ENCODE data around the gene CD47. TPM values are rescaled to one million over a fixed set of nuclear protein-coding genes. Genes with fewer than 3 reads are reported as not detected.

CD47 gene
- total RNA-seq, 1 donor from 2014 or later: 54.5 TPM

DNA sequence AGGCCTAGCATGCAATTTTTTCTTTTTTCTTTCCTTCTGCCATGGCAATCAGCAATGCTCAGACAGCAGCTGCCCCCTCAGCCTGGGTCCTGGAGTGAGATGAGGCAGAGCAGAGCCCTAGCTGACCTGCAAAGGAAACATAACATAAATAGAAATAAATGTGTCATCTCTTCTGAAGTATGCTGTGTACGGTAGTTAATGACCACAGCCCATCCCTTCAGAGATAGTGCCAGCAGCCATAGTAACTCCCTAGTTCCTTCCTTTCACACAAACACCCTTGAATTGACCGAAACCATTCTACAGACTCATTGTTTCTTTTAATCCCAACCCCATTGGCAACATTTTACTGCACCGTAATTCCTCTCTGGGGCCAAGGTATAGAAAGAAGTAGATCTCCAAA, 8.4 kb upstream of the CD47 start:
- no peak for DNase-seq (ENCODE audit: low read depth)
- H3K27me3 ChIP-seq (ENCODE audit: control insufficient read depth, insufficient read depth, low read length): no peaks in the 10 kb centered on the region
- TF ChIP-seq, protein P1, sequence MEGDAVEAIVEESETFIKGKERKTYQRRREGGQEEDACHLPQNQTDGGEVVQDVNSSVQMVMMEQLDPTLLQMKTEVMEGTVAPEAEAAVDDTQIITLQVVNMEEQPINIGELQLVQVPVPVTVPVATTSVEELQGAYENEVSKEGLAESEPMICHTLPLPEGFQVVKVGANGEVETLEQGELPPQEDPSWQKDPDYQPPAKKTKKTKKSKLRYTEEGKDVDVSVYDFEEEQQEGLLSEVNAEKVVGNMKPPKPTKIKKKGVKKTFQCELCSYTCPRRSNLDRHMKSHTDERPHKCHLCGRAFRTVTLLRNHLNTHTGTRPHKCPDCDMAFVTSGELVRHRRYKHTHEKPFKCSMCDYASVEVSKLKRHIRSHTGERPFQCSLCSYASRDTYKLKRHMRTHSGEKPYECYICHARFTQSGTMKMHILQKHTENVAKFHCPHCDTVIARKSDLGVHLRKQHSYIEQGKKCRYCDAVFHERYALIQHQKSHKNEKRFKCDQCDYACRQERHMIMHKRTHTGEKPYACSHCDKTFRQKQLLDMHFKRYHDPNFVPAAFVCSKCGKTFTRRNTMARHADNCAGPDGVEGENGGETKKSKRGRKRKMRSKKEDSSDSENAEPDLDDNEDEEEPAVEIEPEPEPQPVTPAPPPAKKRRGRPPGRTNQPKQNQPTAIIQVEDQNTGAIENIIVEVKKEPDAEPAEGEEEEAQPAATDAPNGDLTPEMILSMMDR (IDR thresholded peaks at IDR 0.05; ENCODE audit: insufficient read depth, low read length, poor library complexity, severe bottlenecking): no peak
- H3K4me3 ChIP-seq (ENCODE audit: low read depth, low read length): no peak overlapping the region
- H3K36me3 ChIP-seq (ENCODE audit: control insufficient read depth, insufficient read depth, low read length): no peaks in the 10 kb centered on the region

DNA sequence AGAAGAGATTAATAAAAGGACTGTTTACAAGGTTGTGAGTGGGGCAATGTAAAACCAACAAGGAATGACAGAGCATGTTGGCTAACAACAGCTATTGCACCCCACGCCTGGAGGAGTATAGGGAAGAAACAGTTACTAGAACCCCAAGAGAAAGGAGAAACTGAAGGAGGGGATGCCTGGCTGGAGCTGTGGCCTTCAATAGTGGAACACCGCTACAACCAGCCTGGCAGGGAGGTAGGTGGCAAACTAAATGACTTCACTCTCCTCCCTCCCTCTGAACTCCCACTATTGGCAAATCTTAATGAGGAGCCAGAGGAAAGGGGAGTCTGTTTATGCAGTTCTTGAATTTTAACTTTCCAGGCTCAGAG, 7.2 kb upstream of the CD47 start:
- TF ChIP-seq, protein P1 (IDR thresholded peaks at IDR 0.05; ENCODE audit: insufficient read depth, low read length, poor library complexity, severe bottlenecking): no peak
- no peaks in the 10 kb centered on the region for H3K36me3 ChIP-seq (ENCODE audit: control insufficient read depth, insufficient read depth, low read length)
- no peaks in the 10 kb centered on the region for H3K27me3 ChIP-seq (ENCODE audit: control insufficient read depth, insufficient read depth, low read length)
- no peak for DNase-seq (ENCODE audit: low read depth)
- no peak overlapping the region for H3K4me3 ChIP-seq (ENCODE audit: low read depth, low read length)

DNA sequence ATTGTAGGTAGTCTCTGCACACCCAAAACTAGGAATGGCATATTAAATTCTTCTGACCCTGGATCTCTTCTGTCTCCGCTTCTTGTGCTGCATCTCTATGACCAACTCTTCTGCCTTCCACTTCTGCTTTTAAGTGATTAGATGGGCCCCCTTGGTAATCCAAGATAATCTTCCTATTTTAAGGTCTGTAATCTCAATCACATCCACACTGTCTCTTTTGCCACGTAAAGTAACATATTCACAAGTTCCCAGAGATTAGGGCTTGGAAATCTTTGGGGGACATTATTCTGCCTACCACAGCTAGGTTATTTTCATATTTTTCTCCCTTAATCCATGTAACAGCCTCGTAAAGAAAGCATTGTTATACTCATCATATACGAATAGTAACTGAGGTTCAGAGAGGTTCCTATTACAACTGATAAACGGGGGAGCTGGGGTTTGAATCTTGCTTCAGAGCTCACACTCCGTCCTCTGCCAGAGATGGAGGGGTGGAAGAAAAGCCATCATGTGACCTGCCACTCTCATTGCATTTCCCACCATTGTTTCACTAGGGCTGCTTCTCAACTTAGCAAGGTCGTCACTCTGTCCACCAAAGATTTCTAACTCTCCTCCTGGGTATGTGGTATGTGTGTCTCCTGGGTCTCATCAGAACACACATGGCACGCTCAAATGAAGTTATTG, 6.6 kb upstream of the CD47 start:
- no peaks in the 10 kb centered on the region for H3K27me3 ChIP-seq (ENCODE audit: control insufficient read depth, insufficient read depth, low read length)
- no peak for DNase-seq (ENCODE audit: low read depth)
- no peak overlapping the region for H3K4me3 ChIP-seq (ENCODE audit: low read depth, low read length)
- TF ChIP-seq, protein P1 (IDR thresholded peaks at IDR 0.05; ENCODE audit: insufficient read depth, low read length, poor library complexity, severe bottlenecking): no peak
- H3K36me3 ChIP-seq (ENCODE audit: control insufficient read depth, insufficient read depth, low read length): no peaks in the 10 kb centered on the region

DNA sequence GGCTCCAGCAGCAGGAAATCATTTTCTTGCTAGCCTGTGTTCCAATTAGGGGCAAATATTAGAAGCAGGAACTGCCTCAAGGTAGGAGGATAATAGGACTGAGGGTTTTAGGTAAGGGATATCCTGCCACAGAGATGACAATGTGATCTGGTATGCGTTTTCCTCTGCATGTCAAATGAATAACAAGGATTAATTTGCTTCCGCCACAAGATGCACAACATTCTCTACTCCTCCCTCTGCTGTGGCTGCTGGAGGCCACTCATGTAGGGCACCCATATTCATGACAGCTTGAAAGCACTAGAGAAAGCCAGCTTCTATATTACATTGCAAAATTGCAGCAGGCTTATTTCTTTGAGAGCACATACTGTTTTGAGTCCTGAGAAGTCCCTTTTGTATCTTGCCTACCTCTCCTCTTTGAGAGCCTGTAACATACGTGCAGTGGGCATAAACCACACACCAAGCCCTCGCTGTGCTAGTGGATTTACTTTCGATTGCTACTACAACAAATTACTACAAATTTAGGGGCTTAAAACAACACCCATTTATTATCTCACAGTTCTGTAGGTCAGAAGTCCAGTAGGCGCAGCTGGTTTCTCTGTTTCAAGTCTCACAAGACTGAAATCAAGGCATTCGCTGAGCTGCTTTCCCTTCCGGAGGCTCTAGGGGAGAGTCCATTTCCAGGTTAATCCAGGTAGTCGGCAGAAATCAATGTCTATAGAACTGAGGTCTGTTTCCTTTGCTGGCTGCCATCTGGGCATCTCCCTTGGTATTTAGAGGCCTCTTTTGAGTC, 5.9 kb upstream of the CD47 start:
- H3K27me3 ChIP-seq (ENCODE audit: control insufficient read depth, insufficient read depth, low read length): no peaks in the 10 kb centered on the region
- TF ChIP-seq, protein P1 (IDR thresholded peaks at IDR 0.05; ENCODE audit: insufficient read depth, low read length, poor library complexity, severe bottlenecking): no peak
- no peak for DNase-seq (ENCODE audit: low read depth)
- no peaks in the 10 kb centered on the region for H3K36me3 ChIP-seq (ENCODE audit: control insufficient read depth, insufficient read depth, low read length)
- no peak overlapping the region for H3K4me3 ChIP-seq (ENCODE audit: low read depth, low read length)

DNA sequence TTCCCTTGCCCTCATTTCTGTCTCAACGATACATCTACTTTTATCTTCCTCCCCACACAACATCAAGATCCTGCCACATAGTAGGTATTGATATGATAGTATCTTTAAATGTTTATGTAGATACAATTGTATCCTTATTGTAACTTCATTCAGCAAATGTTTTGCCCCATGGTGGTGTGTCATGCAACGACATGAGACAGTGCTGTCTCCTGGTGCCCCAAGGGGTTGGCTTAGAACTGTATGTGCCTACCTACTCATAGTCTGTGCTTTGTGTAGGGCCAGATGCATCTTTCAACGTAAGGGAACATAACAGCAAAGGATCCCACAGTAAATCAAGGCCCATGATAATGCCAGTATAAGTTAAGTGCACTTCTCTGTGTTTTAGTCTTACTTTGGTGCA, 2.8 kb upstream of the CD47 start:
- Histone ChIP-seq H3K27me3 (ENCODE audit: control insufficient read depth, insufficient read depth, low read length) (no peaks in the 10 kb centered on the region), H3K4me3 (ENCODE audit: low read depth, low read length) (no peak overlapping the region), H3K36me3 (ENCODE audit: control insufficient read depth, insufficient read depth, low read length) (no peaks in the 10 kb centered on the region)
- no peak for DNase-seq (ENCODE audit: low read depth)
- TF ChIP-seq, protein P1 (IDR thresholded peaks at IDR 0.05; ENCODE audit: insufficient read depth, low read length, poor library complexity, severe bottlenecking): no peak

Measured in kidney epithelial cell (primary cell).